NCI-H460 (cell line): ENCODE measurements around the gene RAB11FIP3. TPM values are rescaled to one million over a fixed set of nuclear protein-coding genes. Genes with fewer than 3 reads are reported as not detected.
"Not testable (repeated sequence)": the region's sequence is repeated elsewhere in the genome, so short reads cannot be mapped to it uniquely, and the experiment has no call there.

Source experiments
- DNase-seq: peaks from one replicate; pipeline ENCODE4 v3.0.0-alpha.2; 2016; ENCODE audit warnings: low read depth; ENCODE audit errors: extremely low read depth
- polyA plus RNA-seq: library from polyadenylated mRNA; depleted of rRNA; stranded (reverse); fragments of >200 nt; gene quantifications from 2 replicates; pipeline ENCODE4 v1.2.3, GENCODE V29; 2014; cell fraction: nucleus; rRNA removed
- total RNA-seq: library from RNA; depleted of rRNA; stranded (reverse); fragments of >200 nt; shearing (Covaris generic); gene quantifications from 2 replicates; pipeline ENCODE4 v1.2.3, GENCODE V29; 2014; rRNA removed

RAB11FIP3 gene
- total RNA-seq: 20.8 and 22.4 TPM in 2 replicates
- polyA plus RNA-seq: 46.0 and 65.3 TPM in 2 replicates

GRCh38 chr16:425082-425718 is at the start of gene RAB11FIP3:
RAB11FIP3 (plus strand) TSS chr16:425649; CDS start chr16:426007, 358 bp downstream.
- DNase-seq: peak; percentile 58

- DNase-seq: no peak
Observed at GRCh38 chr16:375927-376816, 49.3 kb upstream of the RAB11FIP3 start.

- no peak for DNase-seq
Observed at GRCh38 chr16:376817-377418, 48.5 kb upstream of the RAB11FIP3 start.

- DNase-seq: no peak
Observed at GRCh38 chr16:377419-377951, 48.0 kb upstream of the RAB11FIP3 start.

- DNase-seq: not testable (repeated sequence)
Observed at GRCh38 chr16:378113-378820, 47.2 kb upstream of the RAB11FIP3 start.

GRCh38 chr16:378821-379182 is 46.6 kb upstream of the RAB11FIP3 start:
- no peak for DNase-seq

- DNase-seq: no peak
Observed at GRCh38 chr16:379183-379960, 46.1 kb upstream of the RAB11FIP3 start.

GRCh38 chr16:379961-380761 is 45.3 kb upstream of the RAB11FIP3 start:
- no peak for DNase-seq

GRCh38 chr16:380762-381011 is 44.8 kb upstream of the RAB11FIP3 start:
- no peak for DNase-seq

- no peak for DNase-seq
Observed at GRCh38 chr16:381012-381788, 44.2 kb upstream of the RAB11FIP3 start.

- DNase-seq: no peak
Observed at GRCh38 chr16:381789-382717, 43.4 kb upstream of the RAB11FIP3 start, which contains the start of gene PGAP6. PGAP6 (minus strand) TSS chr16:381978; CDS start chr16:381821, 157 bp downstream.

GRCh38 chr16:383326-384051 is 42.0 kb upstream of the RAB11FIP3 start:
- no peak for DNase-seq

- no peak for DNase-seq
Observed at GRCh38 chr16:386641-387156, 38.8 kb upstream of the RAB11FIP3 start.

GRCh38 chr16:387761-388666 is 37.4 kb upstream of the RAB11FIP3 start:
- DNase-seq: not testable (repeated sequence)

- DNase-seq: no peak
Observed at GRCh38 chr16:389352-389751, 36.1 kb upstream of the RAB11FIP3 start.
